ENCODE measurements around the gene SPPL2A.
A peak's percentile ranks its signal among the peaks of the same experiment; 100 is the strongest.

Gene SPPL2A

GRCh38 chr15:50675535-50676144 is 89.9 kb downstream of the SPPL2A start:
- ChIA-PET POLR2A (ENCODE audit: low non-redundant PET) (no interaction called here), CTCF (interaction anchor here (0.6 to 1.4 kb wide), 5 partner anchors 10 to 423 kb away, joined by 3 to 8 read pairs (median 4); no protein-coding TSS in a partner anchor)
- no peak overlapping the region for H3K27ac ChIP-seq
- DNase-seq (ENCODE audit: low spot score), result peak; percentile 20
- TF ChIP-seq, protein P1, sequence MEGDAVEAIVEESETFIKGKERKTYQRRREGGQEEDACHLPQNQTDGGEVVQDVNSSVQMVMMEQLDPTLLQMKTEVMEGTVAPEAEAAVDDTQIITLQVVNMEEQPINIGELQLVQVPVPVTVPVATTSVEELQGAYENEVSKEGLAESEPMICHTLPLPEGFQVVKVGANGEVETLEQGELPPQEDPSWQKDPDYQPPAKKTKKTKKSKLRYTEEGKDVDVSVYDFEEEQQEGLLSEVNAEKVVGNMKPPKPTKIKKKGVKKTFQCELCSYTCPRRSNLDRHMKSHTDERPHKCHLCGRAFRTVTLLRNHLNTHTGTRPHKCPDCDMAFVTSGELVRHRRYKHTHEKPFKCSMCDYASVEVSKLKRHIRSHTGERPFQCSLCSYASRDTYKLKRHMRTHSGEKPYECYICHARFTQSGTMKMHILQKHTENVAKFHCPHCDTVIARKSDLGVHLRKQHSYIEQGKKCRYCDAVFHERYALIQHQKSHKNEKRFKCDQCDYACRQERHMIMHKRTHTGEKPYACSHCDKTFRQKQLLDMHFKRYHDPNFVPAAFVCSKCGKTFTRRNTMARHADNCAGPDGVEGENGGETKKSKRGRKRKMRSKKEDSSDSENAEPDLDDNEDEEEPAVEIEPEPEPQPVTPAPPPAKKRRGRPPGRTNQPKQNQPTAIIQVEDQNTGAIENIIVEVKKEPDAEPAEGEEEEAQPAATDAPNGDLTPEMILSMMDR (conservative IDR thresholded peaks at IDR 0.05; ENCODE audit: low read depth), result peak; percentile 87

DNA sequence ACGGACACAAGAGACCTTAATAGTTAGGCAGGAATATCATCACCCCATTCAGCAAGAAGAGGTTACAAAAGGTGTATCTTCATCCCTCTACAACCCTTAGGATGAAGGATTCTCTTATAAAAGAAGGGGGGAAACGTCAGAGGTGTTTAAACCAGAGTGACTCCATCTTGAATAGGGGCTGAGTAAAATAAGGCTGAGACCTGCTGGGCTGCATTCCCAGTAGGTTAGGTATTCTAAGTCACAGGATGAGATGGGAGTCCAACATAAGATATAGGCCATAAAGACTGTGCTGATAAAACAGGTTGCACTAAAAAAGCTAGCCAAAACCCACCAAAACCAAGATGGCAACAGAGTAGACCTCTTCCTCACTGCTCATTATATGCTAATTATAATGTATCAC is 95.4 kb downstream of the SPPL2A start:
- CTCF ChIA-PET, result no interaction called here
- TF ChIP-seq, protein P1 (conservative IDR thresholded peaks at IDR 0.05; ENCODE audit: low read depth), result no peak
- H3K27ac ChIP-seq, result no peak overlapping the region
- POLR2A ChIA-PET (ENCODE audit: low non-redundant PET), result no interaction called here
- DNase-seq (ENCODE audit: low spot score), result no peak

DNA sequence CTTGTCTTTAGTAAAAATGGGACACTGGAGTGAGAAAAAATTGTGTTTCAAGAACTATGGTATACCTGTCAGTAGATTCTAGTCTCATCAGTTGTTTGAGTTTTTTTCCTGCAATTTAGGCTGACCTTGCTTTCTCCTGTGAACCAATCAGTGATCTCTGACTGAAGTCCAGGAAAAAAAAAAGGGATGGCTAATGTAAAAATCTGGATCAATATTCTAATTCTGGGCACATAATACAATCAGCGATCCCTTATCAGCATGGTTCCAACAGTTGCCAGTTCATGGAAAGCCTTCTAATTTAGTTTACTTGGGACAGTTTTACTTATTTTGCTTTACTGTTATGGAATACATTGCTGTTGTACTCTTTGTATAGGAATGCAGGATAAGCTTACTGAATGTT is 95.9 kb downstream of the SPPL2A start:
- POLR2A ChIA-PET (ENCODE audit: low non-redundant PET), result no interaction called here
- CTCF ChIA-PET, result no interaction called here
- TF ChIP-seq, protein P1 (conservative IDR thresholded peaks at IDR 0.05; ENCODE audit: low read depth), result no peak
- DNase-seq (ENCODE audit: low spot score), result no peak
- no peak overlapping the region for H3K27ac ChIP-seq

DNA sequence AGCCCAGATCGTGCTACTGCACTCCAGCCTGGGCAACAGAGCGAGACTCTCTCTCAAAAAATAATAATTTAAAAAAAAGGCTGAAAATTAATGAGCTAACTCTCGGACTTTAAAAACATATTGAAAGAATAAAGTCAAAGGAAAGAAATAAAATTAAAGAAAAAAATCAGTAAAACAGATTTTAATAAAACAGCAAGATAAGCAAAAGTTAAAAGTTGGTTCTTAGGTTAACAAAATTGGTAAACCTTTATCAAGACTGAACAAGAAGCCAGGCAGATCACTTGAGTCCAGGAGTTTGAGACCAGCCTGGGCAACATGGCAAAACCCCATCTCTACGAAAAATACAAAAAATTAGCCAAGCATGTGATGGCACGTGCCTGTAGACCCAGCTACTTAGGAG is 99.6 kb downstream of the SPPL2A start:
- TF ChIP-seq, protein P1 (conservative IDR thresholded peaks at IDR 0.05; ENCODE audit: low read depth), result no peak

DNA sequence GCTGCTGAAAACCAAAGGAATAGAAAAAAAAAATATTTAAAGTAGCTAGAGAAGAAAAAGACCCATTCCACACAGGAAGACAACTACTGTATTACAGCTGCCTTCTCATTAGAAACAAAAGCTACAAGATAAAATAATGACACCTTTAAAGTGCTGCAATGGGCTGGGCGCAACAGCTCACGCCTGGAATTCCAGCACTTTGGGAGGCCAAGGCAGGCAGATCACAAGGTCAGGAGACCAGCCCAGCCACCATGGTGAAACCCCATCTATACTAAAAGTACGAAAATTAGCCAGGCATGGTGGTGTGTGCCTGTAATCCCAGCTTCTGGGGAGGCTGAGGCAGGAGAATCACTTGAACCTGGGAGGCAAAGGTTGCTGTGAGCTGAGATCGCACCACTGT is 110.0 kb downstream of the SPPL2A start:
- no peak for DNase-seq (ENCODE audit: low spot score)
- POLR2A ChIA-PET (ENCODE audit: low non-redundant PET), result no interaction called here
- TF ChIP-seq, protein P1 (conservative IDR thresholded peaks at IDR 0.05; ENCODE audit: low read depth), result no peak
- CTCF ChIA-PET, result interaction anchor here (1.0 kb wide), 1 partner anchor 9 kb away, joined by 3 read pairs; no protein-coding TSS in a partner anchor
- H3K27ac ChIP-seq, result 0 out of 2 replicates have a peak overlapping the region, but pooled peaks have one; percentile 26

More for the DNA sequence above, 99.6 kb downstream of the SPPL2A start:
- ChIA-PET CTCF (interaction anchor here (0.7 kb wide), 1 partner anchor 390 kb away, joined by 3 read pairs; no protein-coding TSS in a partner anchor), POLR2A (ENCODE audit: low non-redundant PET) (no interaction called here)
- H3K27ac ChIP-seq, result peak overlapping the region; percentile 2; the same call in 1 of the 2 replicates
- DNase-seq (ENCODE audit: low spot score), result no peak

GRCh38 chr15:50653156-50653743 is 112.3 kb downstream of the SPPL2A start:
- TF ChIP-seq, protein P1 (conservative IDR thresholded peaks at IDR 0.05; ENCODE audit: low read depth), result no peak
- DNase-seq (ENCODE audit: low spot score), result peak; percentile 20
- ChIA-PET CTCF (no interaction called here), POLR2A (ENCODE audit: low non-redundant PET) (no interaction called here)
- peak overlapping the region; percentile 58 for H3K27ac ChIP-seq

Data from RWPE1 (cell line).